ENCODE results near the gene TACC2.
"Not testable (repeated sequence)": the region's sequence is repeated elsewhere in the genome, so short reads cannot be mapped to it uniquely, and the experiment has no call there.

Gene TACC2

GRCh38 chr10:121984463-121984862 is 4.5 kb upstream of the TACC2 start:
- no peaks in the 10 kb centered on the region for H3K9me3 ChIP-seq (ENCODE audit: control insufficient read depth, low read length)
- H3K4me1 ChIP-seq (ENCODE audit: control insufficient read depth, insufficient read depth, low read length, poor library complexity, severe bottlenecking) = no peaks in the 10 kb centered on the region
- no peaks in the 10 kb centered on the region for H3K36me3 ChIP-seq (ENCODE audit: control insufficient read depth, insufficient read depth, low read length)
- DNase-seq = no peak
- H3K27ac ChIP-seq (ENCODE audit: insufficient read depth, low read length, poor library complexity, severe bottlenecking) = no peak overlapping the region
- no peaks in the 10 kb centered on the region for H3K27me3 ChIP-seq (replicated peaks; ENCODE audit: control insufficient read depth, insufficient read depth, low read length, poor library complexity, severe bottlenecking)
- H3K4me3 ChIP-seq (ENCODE audit: insufficient read depth, low read depth, low read length, poor library complexity, severe bottlenecking) = no peak overlapping the region

- H3K4me1 ChIP-seq (ENCODE audit: control insufficient read depth, insufficient read depth, low read length, poor library complexity, severe bottlenecking) = no peaks in the 10 kb centered on the region
- H3K9me3 ChIP-seq (ENCODE audit: control insufficient read depth, low read length) = no peaks in the 10 kb centered on the region
- H3K36me3 ChIP-seq (ENCODE audit: control insufficient read depth, insufficient read depth, low read length) = no peaks in the 10 kb centered on the region
- no peak for DNase-seq
- H3K4me3 ChIP-seq (ENCODE audit: insufficient read depth, low read depth, low read length, poor library complexity, severe bottlenecking) = no peak overlapping the region
- H3K27me3 ChIP-seq (replicated peaks; ENCODE audit: control insufficient read depth, insufficient read depth, low read length, poor library complexity, severe bottlenecking) = no peaks in the 10 kb centered on the region
- no peak overlapping the region for H3K27ac ChIP-seq (ENCODE audit: insufficient read depth, low read length, poor library complexity, severe bottlenecking)
Observed at GRCh38 chr10:121990015-121990677, 1.2 kb downstream of the TACC2 start.

- not testable (repeated sequence) for H3K4me1 ChIP-seq (ENCODE audit: control insufficient read depth, insufficient read depth, low read length, poor library complexity, severe bottlenecking); H3K9me3 ChIP-seq (ENCODE audit: control insufficient read depth, low read length); DNase-seq; H3K4me3 ChIP-seq (ENCODE audit: insufficient read depth, low read depth, low read length, poor library complexity, severe bottlenecking); H3K36me3 ChIP-seq (ENCODE audit: control insufficient read depth, insufficient read depth, low read length); H3K27me3 ChIP-seq (replicated peaks; ENCODE audit: control insufficient read depth, insufficient read depth, low read length, poor library complexity, severe bottlenecking); H3K27ac ChIP-seq (ENCODE audit: insufficient read depth, low read length, poor library complexity, severe bottlenecking)
Observed at GRCh38 chr10:121991727-121992126, 2.8 kb downstream of the TACC2 start.

- Histone ChIP-seq H3K4me3 (ENCODE audit: insufficient read depth, low read depth, low read length, poor library complexity, severe bottlenecking) (no peak overlapping the region), H3K9me3 (ENCODE audit: control insufficient read depth, low read length) (no peaks in the 10 kb centered on the region)
- no peak for DNase-seq
Observed at GRCh38 chr10:121994429-121994941, 5.5 kb downstream of the TACC2 start.

GRCh38 chr10:121998462-121998861 is 9.5 kb downstream of the TACC2 start:
- Histone ChIP-seq H3K9me3 (ENCODE audit: control insufficient read depth, low read length) (no peaks in the 10 kb centered on the region), H3K4me3 (ENCODE audit: insufficient read depth, low read depth, low read length, poor library complexity, severe bottlenecking) (no peak overlapping the region), H3K27me3 (replicated peaks; ENCODE audit: control insufficient read depth, insufficient read depth, low read length, poor library complexity, severe bottlenecking) (no peaks in the 10 kb centered on the region), H3K36me3 (ENCODE audit: control insufficient read depth, insufficient read depth, low read length) (no peaks in the 10 kb centered on the region), H3K4me1 (ENCODE audit: control insufficient read depth, insufficient read depth, low read length, poor library complexity, severe bottlenecking) (no peaks in the 10 kb centered on the region), H3K27ac (ENCODE audit: insufficient read depth, low read length, poor library complexity, severe bottlenecking) (no peak overlapping the region)
- no peak for DNase-seq

More at GRCh38 chr10:121994429-121994941, 5.5 kb downstream of the TACC2 start:
- H3K4me1 ChIP-seq (ENCODE audit: control insufficient read depth, insufficient read depth, low read length, poor library complexity, severe bottlenecking) = no peaks in the 10 kb centered on the region
- H3K27me3 ChIP-seq (replicated peaks; ENCODE audit: control insufficient read depth, insufficient read depth, low read length, poor library complexity, severe bottlenecking) = no peaks in the 10 kb centered on the region
- H3K27ac ChIP-seq (ENCODE audit: insufficient read depth, low read length, poor library complexity, severe bottlenecking) = no peak overlapping the region
- H3K36me3 ChIP-seq (ENCODE audit: control insufficient read depth, insufficient read depth, low read length) = no peaks in the 10 kb centered on the region

GRCh38 chr10:121999301-121999700 is 10.3 kb downstream of the TACC2 start:
- Histone ChIP-seq H3K27ac (ENCODE audit: insufficient read depth, low read length, poor library complexity, severe bottlenecking) (no peak overlapping the region), H3K4me3 (ENCODE audit: insufficient read depth, low read depth, low read length, poor library complexity, severe bottlenecking) (no peak overlapping the region), H3K4me1 (ENCODE audit: control insufficient read depth, insufficient read depth, low read length, poor library complexity, severe bottlenecking) (no peaks in the 10 kb centered on the region), H3K36me3 (ENCODE audit: control insufficient read depth, insufficient read depth, low read length) (no peaks in the 10 kb centered on the region), H3K27me3 (replicated peaks; ENCODE audit: control insufficient read depth, insufficient read depth, low read length, poor library complexity, severe bottlenecking) (no peaks in the 10 kb centered on the region), H3K9me3 (ENCODE audit: control insufficient read depth, low read length) (no peaks in the 10 kb centered on the region)
- DNase-seq = no peak

- no peak for DNase-seq
- no peaks in the 10 kb centered on the region for H3K27me3 ChIP-seq (replicated peaks; ENCODE audit: control insufficient read depth, insufficient read depth, low read length, poor library complexity, severe bottlenecking)
- no peaks in the 10 kb centered on the region for H3K4me1 ChIP-seq (ENCODE audit: control insufficient read depth, insufficient read depth, low read length, poor library complexity, severe bottlenecking)
- H3K36me3 ChIP-seq (ENCODE audit: control insufficient read depth, insufficient read depth, low read length) = no peaks in the 10 kb centered on the region
- H3K9me3 ChIP-seq (ENCODE audit: control insufficient read depth, low read length) = no peaks in the 10 kb centered on the region
- no peak overlapping the region for H3K4me3 ChIP-seq (ENCODE audit: insufficient read depth, low read depth, low read length, poor library complexity, severe bottlenecking)
- H3K27ac ChIP-seq (ENCODE audit: insufficient read depth, low read length, poor library complexity, severe bottlenecking) = no peak overlapping the region
Observed at GRCh38 chr10:122001698-122002097, 12.7 kb downstream of the TACC2 start.

GRCh38 chr10:122007415-122007814 is 18.5 kb downstream of the TACC2 start:
- no peaks in the 10 kb centered on the region for H3K4me1 ChIP-seq (ENCODE audit: control insufficient read depth, insufficient read depth, low read length, poor library complexity, severe bottlenecking)
- H3K27me3 ChIP-seq (replicated peaks; ENCODE audit: control insufficient read depth, insufficient read depth, low read length, poor library complexity, severe bottlenecking) = no peaks in the 10 kb centered on the region
- no peaks in the 10 kb centered on the region for H3K9me3 ChIP-seq (ENCODE audit: control insufficient read depth, low read length)
- no peaks in the 10 kb centered on the region for H3K36me3 ChIP-seq (ENCODE audit: control insufficient read depth, insufficient read depth, low read length)
- no peak for DNase-seq
- no peak overlapping the region for H3K27ac ChIP-seq (ENCODE audit: insufficient read depth, low read length, poor library complexity, severe bottlenecking)
- no peak overlapping the region for H3K4me3 ChIP-seq (ENCODE audit: insufficient read depth, low read depth, low read length, poor library complexity, severe bottlenecking)

- no peaks in the 10 kb centered on the region for H3K27me3 ChIP-seq (replicated peaks; ENCODE audit: control insufficient read depth, insufficient read depth, low read length, poor library complexity, severe bottlenecking)
- no peak overlapping the region for H3K4me3 ChIP-seq (ENCODE audit: insufficient read depth, low read depth, low read length, poor library complexity, severe bottlenecking)
- no peak overlapping the region for H3K27ac ChIP-seq (ENCODE audit: insufficient read depth, low read length, poor library complexity, severe bottlenecking)
- no peaks in the 10 kb centered on the region for H3K36me3 ChIP-seq (ENCODE audit: control insufficient read depth, insufficient read depth, low read length)
- no peak for DNase-seq
- no peaks in the 10 kb centered on the region for H3K9me3 ChIP-seq (ENCODE audit: control insufficient read depth, low read length)
- no peaks in the 10 kb centered on the region for H3K4me1 ChIP-seq (ENCODE audit: control insufficient read depth, insufficient read depth, low read length, poor library complexity, severe bottlenecking)
Observed at GRCh38 chr10:122010405-122011050, 21.6 kb downstream of the TACC2 start.

GRCh38 chr10:122012731-122013130 is 23.8 kb downstream of the TACC2 start:
- Histone ChIP-seq H3K4me3 (ENCODE audit: insufficient read depth, low read depth, low read length, poor library complexity, severe bottlenecking) (no peak overlapping the region), H3K27me3 (replicated peaks; ENCODE audit: control insufficient read depth, insufficient read depth, low read length, poor library complexity, severe bottlenecking) (no peaks in the 10 kb centered on the region), H3K4me1 (ENCODE audit: control insufficient read depth, insufficient read depth, low read length, poor library complexity, severe bottlenecking) (no peaks in the 10 kb centered on the region), H3K36me3 (ENCODE audit: control insufficient read depth, insufficient read depth, low read length) (no peaks in the 10 kb centered on the region), H3K27ac (ENCODE audit: insufficient read depth, low read length, poor library complexity, severe bottlenecking) (no peak overlapping the region), H3K9me3 (ENCODE audit: control insufficient read depth, low read length) (no peaks in the 10 kb centered on the region)
- DNase-seq = no peak
